Caco-2 (cell line): ENCODE data around the gene CEP83. TPM values are rescaled to one million over a fixed set of nuclear protein-coding genes. Genes with fewer than 3 reads are reported as not detected.

Experiments used
- BruUV-seq: library from RNA; stranded (reverse); fragments of 400-500 nt; replicated peaks from 2 replicates; lab custom pipeline; 2021; lab: Mats Ljungman, UMichigan
- CTCF ChIA-PET: fragments of 300-600 bp; sonication (Branson Sonifier 250); formaldehyde crosslinking; loops from one replicate; lab custom pipeline; 2022; ENCODE audit warnings: antibody characterized with exemption; lab: Charles Lee
- POLR2A ChIA-PET: fragments of 300-600 bp; sonication (Branson Sonifier 250); formaldehyde crosslinking; loops from one replicate; lab custom pipeline; 2022; ENCODE audit warnings: antibody characterized with exemption; lab: Charles Lee
- DNase-seq, 2 experiments: peaks; one replicate each; pipeline versions ENCODE4 v3.0.0 to v3.0.0-alpha.2; 2020 to 2022
- H3K27me3 ChIP-seq: replicated peaks from 2 replicates; pipeline ENCODE4 v1.6.0; 2011; ENCODE audit warnings: low read length; ENCODE audit not compliant: control insufficient read depth, insufficient read depth
- H3K36me3 ChIP-seq: 2 replicates; pipeline ENCODE4 v1.5.1; 2011; ENCODE audit warnings: low read length; ENCODE audit not compliant: control insufficient read depth, insufficient read depth
- H3K4me1 ChIP-seq: fragments of 250-450 bp; sonication (Bioruptor Pico); 2 replicates; pipeline ENCODE4 v1.5.1; 2020; ENCODE audit warnings: mild to moderate bottlenecking
- H3K4me3 ChIP-seq: 2 replicates; pipeline ENCODE4 v1.5.1; 2011; ENCODE audit warnings: low read depth, mild to moderate bottlenecking, control low read depth, low read length
- H3K9me3 ChIP-seq: fragments of 250-450 bp; sonication (Bioruptor Pico); 2 replicates; pipeline ENCODE4 v1.5.1; 2020; ENCODE audit warnings: mild to moderate bottlenecking, moderate library complexity
- H3K27ac Mint-ChIP-seq: one replicate; pipeline ENCODE4 v1.8.0; 2022; ENCODE audit warnings: mixed read lengths; ENCODE audit not compliant: unreplicated experiment
- H3K27me3 Mint-ChIP-seq: one replicate; pipeline ENCODE4 v1.8.0; 2022; ENCODE audit warnings: mixed read lengths; ENCODE audit not compliant: insufficient read depth, unreplicated experiment
- H3K36me3 Mint-ChIP-seq: one replicate; pipeline ENCODE4 v1.8.0; 2022; ENCODE audit warnings: mild to moderate bottlenecking, mixed read lengths; ENCODE audit not compliant: insufficient read depth, unreplicated experiment
- H3K4me1 Mint-ChIP-seq: one replicate; pipeline ENCODE4 v1.8.0; 2022; ENCODE audit warnings: low read depth, mixed read lengths; ENCODE audit not compliant: unreplicated experiment
- H3K4me3 Mint-ChIP-seq: one replicate; pipeline ENCODE4 v1.8.0; 2022; ENCODE audit warnings: mild to moderate bottlenecking, moderate library complexity, mixed read lengths; ENCODE audit not compliant: unreplicated experiment
- H3K9me3 Mint-ChIP-seq: one replicate; pipeline ENCODE4 v1.8.0; 2022; ENCODE audit warnings: mixed read lengths; ENCODE audit not compliant: unreplicated experiment
- intact Hi-C: fragments of 100-400 bp; cut with micrococcal nuclease; formaldehyde crosslinking; loops from one replicate; pipeline ENCODE4 v1.10.0; 2022; ENCODE audit not compliant: unreplicated experiment
- total RNA-seq: library from RNA; stranded (reverse); gene quantifications from 2 replicates; pipeline ENCODE4 v1.2.3, GENCODE V29; 2022
- TF ChIP-seq, protein P1 (sequence below), 2 experiments: fragments of 200-600 bp in 1 of 2; IDR thresholded peaks; 1 replicate in 1 of 2; 2 replicates in 1 of 2; pipeline versions ENCODE4 v1.5.1 to v1.8.0; 2011 to 2022; ENCODE audit warnings: antibody characterized with exemption in 1 of 2, control low read depth in 1 of 2, inconsistent platforms in 1 of 2, low read depth in 1 of 2, low read length in 1 of 2, mild to moderate bottlenecking in 1 of 2, moderate library complexity in 1 of 2; ENCODE audit not compliant: insufficient read depth in 1 of 2, severe bottlenecking in 1 of 2, unreplicated experiment in 1 of 2

The CEP83 gene
- total RNA-seq, 1 experiment from 2014 or later, result 23.3 TPM

DNA sequence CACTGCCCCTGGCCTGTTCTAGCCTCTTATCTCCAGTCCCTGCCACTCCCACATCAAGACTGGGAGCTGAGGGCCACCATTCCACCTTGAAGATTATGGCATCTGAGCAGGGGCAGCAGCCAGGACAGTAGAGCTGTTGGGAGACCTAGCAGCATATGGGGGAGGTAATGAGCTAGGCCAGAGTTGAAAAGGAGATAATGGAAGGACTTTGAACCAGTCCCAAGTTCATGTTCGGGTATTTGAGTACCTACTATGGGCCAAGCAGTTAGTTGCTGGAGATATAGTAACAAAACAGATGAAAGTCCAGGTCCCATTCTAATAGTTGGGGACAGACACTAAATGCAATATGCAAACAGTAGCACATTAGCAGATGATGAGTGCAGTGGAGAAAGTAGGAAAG, 159.8 kb downstream of the CEP83 start:
- Histone ChIP-seq H3K27me3 (no peaks in the 10 kb centered on the region), H3K36me3 (peaks cover 1% of the 10 kb centered on the region; the same call in 1 of the 2 replicates), H3K9me3 (no peaks in the 10 kb centered on the region), H3K4me1 (peaks cover 12% of the 10 kb centered on the region; the same call in 1 of the 2 replicates), H3K4me3 (no peak overlapping the region)
- Mint-ChIP-seq H3K36me3 (peaks cover 53% of the 10 kb centered on the region), H3K4me3 (no peak overlapping the region), H3K4me1 (peaks cover 15% of the 10 kb centered on the region), H3K27me3 (no peaks in the 10 kb centered on the region), H3K9me3 (no peaks in the 10 kb centered on the region), H3K27ac (no peak overlapping the region)
- TF ChIP-seq, protein P1, sequence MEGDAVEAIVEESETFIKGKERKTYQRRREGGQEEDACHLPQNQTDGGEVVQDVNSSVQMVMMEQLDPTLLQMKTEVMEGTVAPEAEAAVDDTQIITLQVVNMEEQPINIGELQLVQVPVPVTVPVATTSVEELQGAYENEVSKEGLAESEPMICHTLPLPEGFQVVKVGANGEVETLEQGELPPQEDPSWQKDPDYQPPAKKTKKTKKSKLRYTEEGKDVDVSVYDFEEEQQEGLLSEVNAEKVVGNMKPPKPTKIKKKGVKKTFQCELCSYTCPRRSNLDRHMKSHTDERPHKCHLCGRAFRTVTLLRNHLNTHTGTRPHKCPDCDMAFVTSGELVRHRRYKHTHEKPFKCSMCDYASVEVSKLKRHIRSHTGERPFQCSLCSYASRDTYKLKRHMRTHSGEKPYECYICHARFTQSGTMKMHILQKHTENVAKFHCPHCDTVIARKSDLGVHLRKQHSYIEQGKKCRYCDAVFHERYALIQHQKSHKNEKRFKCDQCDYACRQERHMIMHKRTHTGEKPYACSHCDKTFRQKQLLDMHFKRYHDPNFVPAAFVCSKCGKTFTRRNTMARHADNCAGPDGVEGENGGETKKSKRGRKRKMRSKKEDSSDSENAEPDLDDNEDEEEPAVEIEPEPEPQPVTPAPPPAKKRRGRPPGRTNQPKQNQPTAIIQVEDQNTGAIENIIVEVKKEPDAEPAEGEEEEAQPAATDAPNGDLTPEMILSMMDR (IDR thresholded peaks at IDR 0.05; ENCODE audit: insufficient read depth in 1 of 2, low read depth in 1 of 2, low read length in 1 of 2, severe bottlenecking in 1 of 2, unreplicated experiment in 1 of 2), result no peak
- no peak for DNase-seq
- intact Hi-C loops, result loop anchor here (10.0 kb wide), 1 partner anchor 235 kb away; no protein-coding TSS in a partner anchor
- POLR2A ChIA-PET, result no interaction called here
- BruUV-seq, result no TSS peak
- CTCF ChIA-PET, result no interaction called here

DNA sequence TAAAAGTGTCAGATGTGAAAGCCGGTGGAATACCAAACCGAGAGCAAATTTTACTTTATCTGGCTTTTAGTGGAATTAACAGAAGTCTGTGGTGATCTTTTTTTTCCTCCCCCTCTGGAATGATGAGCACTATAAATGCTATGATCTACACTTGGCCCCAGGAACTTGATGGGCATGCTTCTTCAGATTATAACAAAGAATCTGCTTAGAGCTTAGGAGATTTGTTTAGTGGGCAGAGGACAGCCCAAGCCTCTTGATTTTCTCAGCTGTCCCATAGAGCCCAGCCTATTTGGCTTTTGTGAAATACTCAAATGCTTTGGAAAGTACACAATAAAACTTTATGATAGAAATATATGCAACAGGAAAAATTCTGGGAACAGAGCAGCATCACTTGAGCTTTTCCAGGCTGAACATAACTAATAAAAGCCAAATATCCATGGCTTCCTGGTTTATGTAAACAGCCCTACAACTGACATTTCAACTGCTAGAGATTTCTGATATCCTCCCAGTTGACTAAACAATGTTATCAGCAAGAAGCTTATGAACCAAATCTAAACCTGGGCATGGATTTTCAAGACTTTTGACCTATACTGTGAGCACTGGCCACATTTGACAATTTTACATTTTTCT, 161.7 kb downstream of the CEP83 start:
- BruUV-seq, result no TSS peak
- Mint-ChIP-seq H3K36me3 (peaks cover 59% of the 10 kb centered on the region), H3K9me3 (no peaks in the 10 kb centered on the region), H3K27ac (no peak overlapping the region), H3K4me3 (no peak overlapping the region), H3K4me1 (peaks cover 15% of the 10 kb centered on the region), H3K27me3 (no peaks in the 10 kb centered on the region)
- Histone ChIP-seq H3K36me3 (peaks cover 1% of the 10 kb centered on the region; the same call in 1 of the 2 replicates), H3K4me3 (no peak overlapping the region), H3K27me3 (no peaks in the 10 kb centered on the region), H3K9me3 (no peaks in the 10 kb centered on the region), H3K4me1 (peaks cover 12% of the 10 kb centered on the region; the same call in 1 of the 2 replicates)
- DNase-seq, result no peak
- ChIA-PET CTCF (no interaction called here), POLR2A (no interaction called here)
- TF ChIP-seq, protein P1 (IDR thresholded peaks at IDR 0.05; ENCODE audit: insufficient read depth in 1 of 2, low read depth in 1 of 2, low read length in 1 of 2, severe bottlenecking in 1 of 2, unreplicated experiment in 1 of 2), result no peak
- intact Hi-C loops, result loop anchor here (10.0 kb wide), 1 partner anchor 237 kb away; no protein-coding TSS in a partner anchor

DNA sequence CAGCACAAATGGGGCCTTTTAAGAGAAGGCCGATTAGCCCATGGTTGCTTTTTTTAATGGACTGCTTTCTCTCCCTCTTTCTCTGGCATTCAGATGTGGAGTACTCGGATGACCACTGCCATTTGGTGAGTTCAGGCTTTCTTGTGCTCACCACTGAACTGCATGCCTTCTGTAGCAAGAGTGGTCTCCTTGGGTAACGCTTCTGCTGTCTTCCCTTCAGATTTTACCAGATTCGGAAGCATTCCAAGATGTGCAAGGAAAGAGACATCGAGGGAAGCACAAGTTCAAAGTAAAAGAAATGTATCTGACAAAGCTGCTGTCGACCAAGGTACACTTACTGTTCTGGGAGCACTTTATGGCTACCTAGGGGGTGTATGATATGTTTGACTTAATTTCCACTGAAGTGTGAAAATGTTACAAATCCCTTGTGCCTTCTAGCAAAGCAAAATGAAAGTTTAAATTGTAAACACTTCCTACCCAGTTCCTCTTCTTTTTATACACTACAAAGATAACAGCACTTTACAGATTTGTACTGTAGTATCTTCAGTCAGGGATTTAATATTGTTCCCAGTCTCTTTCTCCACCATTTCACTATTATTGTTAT, 162.5 kb downstream of the CEP83 start:
- H3K9me3 Mint-ChIP-seq, result no peaks in the 10 kb centered on the region
- Histone ChIP-seq H3K36me3 (peaks cover 1% of the 10 kb centered on the region; the same call in 1 of the 2 replicates), H3K4me1 (peaks cover 12% of the 10 kb centered on the region; the same call in 1 of the 2 replicates), H3K4me3 (no peak overlapping the region), H3K27me3 (no peaks in the 10 kb centered on the region), H3K9me3 (no peaks in the 10 kb centered on the region)
- H3K27me3 Mint-ChIP-seq, result no peaks in the 10 kb centered on the region
- ChIA-PET POLR2A (no interaction called here), CTCF (no interaction called here)
- intact Hi-C loops, result loop anchor here (10.0 kb wide), 1 partner anchor 238 kb away; no protein-coding TSS in a partner anchor
- no peak for DNase-seq
- BruUV-seq, result no TSS peak
- H3K4me3 Mint-ChIP-seq, result no peak overlapping the region
- peaks cover 55% of the 10 kb centered on the region for H3K36me3 Mint-ChIP-seq
- H3K27ac Mint-ChIP-seq, result no peak overlapping the region
- TF ChIP-seq, protein P1 (IDR thresholded peaks at IDR 0.05; ENCODE audit: insufficient read depth in 1 of 2, low read depth in 1 of 2, low read length in 1 of 2, severe bottlenecking in 1 of 2, unreplicated experiment in 1 of 2), result no peak
- peaks cover 15% of the 10 kb centered on the region for H3K4me1 Mint-ChIP-seq
